ENCODE results near the gene FYN. TPM values are rescaled to one million over a fixed set of nuclear protein-coding genes. Genes with fewer than 3 reads are reported as not detected.

Gene FYN
- total RNA-seq, 1 experiment from 2014 or later, result 18.5 TPM

DNA sequence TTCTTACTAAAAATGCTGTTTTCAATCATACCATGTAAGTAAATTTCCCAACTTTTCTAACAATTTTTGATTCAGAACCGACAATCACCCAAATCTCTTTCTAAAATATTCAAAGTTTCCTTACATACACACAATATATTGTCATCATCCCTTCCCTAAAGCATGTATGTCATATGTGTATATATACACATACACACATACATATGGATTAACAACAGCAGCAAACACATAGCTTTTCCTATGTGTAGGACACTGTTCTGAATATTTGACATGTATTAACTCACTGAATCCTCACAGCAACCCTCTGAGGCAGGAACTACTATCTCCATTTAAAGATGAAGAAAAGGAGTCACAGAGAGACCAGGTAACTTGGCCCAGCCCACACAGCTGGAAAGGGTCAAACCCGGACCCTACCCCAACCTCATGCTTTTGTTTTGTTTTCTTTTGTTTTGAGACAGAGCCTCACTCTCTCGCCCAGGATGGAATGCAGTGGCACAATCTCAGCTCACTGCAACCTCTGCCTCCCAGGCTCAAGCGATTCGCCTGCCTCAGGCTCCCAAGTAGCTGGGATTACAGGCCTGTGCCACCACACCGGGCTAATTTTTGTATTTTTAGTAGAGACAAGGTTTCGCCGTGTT is 7.2 kb downstream of the FYN start:
- no peaks in the 10 kb centered on the region for H3K27me3 ChIP-seq (ENCODE audit: insufficient read depth, low read length)
- no peaks in the 10 kb centered on the region for H3K36me3 ChIP-seq (ENCODE audit: control insufficient read depth in 1 of 2, insufficient read depth in 2 of 2, low read length in 2 of 2)
- H3K79me2 ChIP-seq (ENCODE audit: insufficient read depth, low read length), result no peaks in the 10 kb centered on the region
- ChIA-PET CTCF (no interaction called here), POLR2A (no interaction called here), RAD21 (ENCODE audit: low non-redundant PET in 1 of 2, low total read pairs in 2 of 2, uncharacterized antibody in 2 of 2, unreplicated experiment in 2 of 2) (no interaction called here)
- intact Hi-C loops (cut with micrococcal nuclease), result no loop called here
- no peaks in the 10 kb centered on the region for H3K4me1 ChIP-seq (ENCODE audit: control insufficient read depth in 1 of 2, insufficient read depth in 2 of 2, low read length in 2 of 2)
- H3K4me3 ChIP-seq (replicated peaks in 1 of 2; ENCODE audit: low read depth in 1 of 2, low read length in 2 of 2), result no peak overlapping the region
- H3K9ac ChIP-seq (ENCODE audit: low read length), result no peak overlapping the region
- DNase-seq (ENCODE audit: low read depth, low spot score) (no peak), ATAC-seq (no peak)
- no peak overlapping the region for H2AFZ ChIP-seq (ENCODE audit: low read depth, low read length, poor library complexity, severe bottlenecking)
- no peak overlapping the region for H3K27ac ChIP-seq (ENCODE audit: low read depth, low read length)
- H3K4me2 ChIP-seq (ENCODE audit: low read length), result no peak overlapping the region
- no TSS peak for BruUV-seq (replicated peaks)
- no peaks in the 10 kb centered on the region for H3K9me2 ChIP-seq (ENCODE audit: insufficient read depth)
- H3K9me3 ChIP-seq (ENCODE audit: control insufficient read depth in 1 of 2, insufficient read depth in 1 of 2, low read depth in 1 of 2, low read length in 2 of 2), result no peaks in the 10 kb centered on the region
- no peak for TF ChIP-seq SRF (IDR thresholded peaks at IDR 0.05; ENCODE audit: low read depth)
- no peak for TF ChIP-seq CEBPB (IDR thresholded peaks at IDR 0.05; ENCODE audit: low read depth)
- no peak for TF ChIP-seq ELF1 (IDR thresholded peaks at IDR 0.05; ENCODE audit: borderline replicate concordance, low read depth)
- TF ChIP-seq EGR1 (IDR thresholded peaks at IDR 0.05; ENCODE audit: low read depth), result no peak
- no peak for TF ChIP-seq POLR2A (IDR thresholded peaks at IDR 0.05; ENCODE audit: borderline replicate concordance, extremely low read depth, insufficient read depth, insufficient read length)
- no peak for TF ChIP-seq SIN3A (IDR thresholded peaks at IDR 0.05; ENCODE audit: low read depth)
- no peak for TF ChIP-seq CBX3 (IDR thresholded peaks at IDR 0.05; ENCODE audit: low read depth)
- no peak for TF ChIP-seq REST (IDR thresholded peaks at IDR 0.05; ENCODE audit: low read depth)
- no peak for TF ChIP-seq RAD21 (IDR thresholded peaks at IDR 0.05; ENCODE audit: low read depth)
- no peak for TF ChIP-seq JUND (IDR thresholded peaks at IDR 0.05)
- no peak for TF ChIP-seq ZNF274 (IDR thresholded peaks at IDR 0.05; ENCODE audit: low read depth, low read length)
- TF ChIP-seq FOSL1 (IDR thresholded peaks at IDR 0.05; ENCODE audit: low read depth), result no peak
- TF ChIP-seq EZH2phosphoT487 (IDR thresholded peaks at IDR 0.05; ENCODE audit: borderline replicate concordance), result no peak
- TF ChIP-seq, protein P1, sequence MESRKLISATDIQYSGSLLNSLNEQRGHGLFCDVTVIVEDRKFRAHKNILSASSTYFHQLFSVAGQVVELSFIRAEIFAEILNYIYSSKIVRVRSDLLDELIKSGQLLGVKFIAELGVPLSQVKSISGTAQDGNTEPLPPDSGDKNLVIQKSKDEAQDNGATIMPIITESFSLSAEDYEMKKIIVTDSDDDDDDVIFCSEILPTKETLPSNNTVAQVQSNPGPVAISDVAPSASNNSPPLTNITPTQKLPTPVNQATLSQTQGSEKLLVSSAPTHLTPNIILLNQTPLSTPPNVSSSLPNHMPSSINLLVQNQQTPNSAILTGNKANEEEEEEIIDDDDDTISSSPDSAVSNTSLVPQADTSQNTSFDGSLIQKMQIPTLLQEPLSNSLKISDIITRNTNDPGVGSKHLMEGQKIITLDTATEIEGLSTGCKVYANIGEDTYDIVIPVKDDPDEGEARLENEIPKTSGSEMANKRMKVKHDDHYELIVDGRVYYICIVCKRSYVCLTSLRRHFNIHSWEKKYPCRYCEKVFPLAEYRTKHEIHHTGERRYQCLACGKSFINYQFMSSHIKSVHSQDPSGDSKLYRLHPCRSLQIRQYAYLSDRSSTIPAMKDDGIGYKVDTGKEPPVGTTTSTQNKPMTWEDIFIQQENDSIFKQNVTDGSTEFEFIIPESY (IDR thresholded peaks at IDR 0.05; ENCODE audit: extremely low read depth, insufficient replicate concordance, low read length), result no peak
- TF ChIP-seq, protein P2, sequence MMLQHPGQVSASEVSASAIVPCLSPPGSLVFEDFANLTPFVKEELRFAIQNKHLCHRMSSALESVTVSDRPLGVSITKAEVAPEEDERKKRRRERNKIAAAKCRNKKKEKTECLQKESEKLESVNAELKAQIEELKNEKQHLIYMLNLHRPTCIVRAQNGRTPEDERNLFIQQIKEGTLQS (IDR thresholded peaks at IDR 0.05), result no peak
- TF ChIP-seq YY1 (IDR thresholded peaks at IDR 0.05; ENCODE audit: extremely low read depth, insufficient replicate concordance, low read depth, low read length), result no peak
- TF ChIP-seq MAX (IDR thresholded peaks at IDR 0.05), result no peak
- TF ChIP-seq ZFX (IDR thresholded peaks at IDR 0.05), result no peak
- TF ChIP-seq SP1 (IDR thresholded peaks at IDR 0.05; ENCODE audit: low read depth), result no peak
- no peak for TF ChIP-seq CTCF (IDR thresholded peaks at IDR 0.05 in 2 of 3, conservative IDR thresholded peaks at IDR 0.05 in 1 of 3; ENCODE audit: borderline replicate concordance in 1 of 3, insufficient read depth in 1 of 3, low read depth in 2 of 3, low read length in 2 of 3)
- no peaks in the 10 kb centered on the region for H4K20me1 ChIP-seq (ENCODE audit: insufficient read depth)
